GM23248 (cell line): ENCODE data around the gene C10orf90. TPM values are rescaled to one million over a fixed set of nuclear protein-coding genes. Genes with fewer than 3 reads are reported as not detected.

Experiments
- DNase-seq: peaks from one replicate; pipeline ENCODE4 v3.0.0-alpha.2; 2015
- H2AFZ ChIP-seq: fragments of 200-600 bp; sonication (generic); 2 replicates; pipeline ENCODE4 v1.6.1; 2016; ENCODE audit warnings: antibody characterized with exemption
- H3F3A ChIP-seq: fragments of 200-600 bp; sonication (generic); 2 replicates; pipeline ENCODE4 v1.6.1; 2016; ENCODE audit warnings: mild to moderate bottlenecking, antibody characterized with exemption, mixed run types; ENCODE audit not compliant: insufficient read depth
- H3K27ac ChIP-seq: fragments of 200-600 bp; sonication (generic); 2 replicates; pipeline ENCODE4 v1.5.1; 2016; ENCODE audit warnings: mild to moderate bottlenecking
- H3K27me3 ChIP-seq: fragments of 200-600 bp; sonication (generic); replicated peaks from 2 replicates; pipeline ENCODE4 v1.6.1; 2016; ENCODE audit warnings: mild to moderate bottlenecking; ENCODE audit not compliant: insufficient read depth
- H3K36me3 ChIP-seq: fragments of 200-600 bp; sonication (generic); 2 replicates; pipeline ENCODE4 v1.6.1; 2016; ENCODE audit warnings: low read depth, mild to moderate bottlenecking
- H3K4me1 ChIP-seq: fragments of 200-600 bp; sonication (generic); 2 replicates; pipeline ENCODE4 v1.6.1; 2016; ENCODE audit warnings: mild to moderate bottlenecking; ENCODE audit not compliant: insufficient read depth
- H3K4me2 ChIP-seq: fragments of 200-600 bp; sonication (generic); one replicate; pipeline ENCODE4 v1.6.1; 2016; ENCODE audit warnings: mild to moderate bottlenecking; ENCODE audit not compliant: unreplicated experiment
- H3K4me3 ChIP-seq: fragments of 200-600 bp; sonication (generic); 2 replicates; pipeline ENCODE4 v1.5.1; 2016; ENCODE audit warnings: mild to moderate bottlenecking
- H3K79me2 ChIP-seq: fragments of 200-600 bp; sonication (generic); 2 replicates; pipeline ENCODE4 v1.6.1; 2016; ENCODE audit warnings: mild to moderate bottlenecking; ENCODE audit not compliant: insufficient read depth
- H3K9ac ChIP-seq: fragments of 200-600 bp; sonication (generic); 2 replicates; pipeline ENCODE4 v1.6.1; 2016; ENCODE audit warnings: mild to moderate bottlenecking
- H3K9me2 ChIP-seq: fragments of 200-600 bp; sonication (generic); 2 replicates; pipeline ENCODE4 v1.6.1; 2016; ENCODE audit warnings: mixed run types, mild to moderate bottlenecking, moderate library complexity; ENCODE audit not compliant: insufficient read depth
- H3K9me3 ChIP-seq: fragments of 200-600 bp; sonication (generic); one replicate; pipeline ENCODE4 v1.6.1; 2017; ENCODE audit warnings: low read depth
- H4K20me1 ChIP-seq: fragments of 200-600 bp; sonication (generic); 2 replicates; pipeline ENCODE4 v1.6.0; 2016; ENCODE audit not compliant: insufficient read depth
- EZH2 ChIP-seq: fragments of 200-600 bp; sonication (generic); IDR thresholded peaks from 2 replicates; pipeline ENCODE4 v1.6.1; 2018; ENCODE audit warnings: antibody characterized with exemption, mild to moderate bottlenecking; ENCODE audit not compliant: insufficient read depth, poor library complexity, severe bottlenecking
- EZH2phosphoT487 ChIP-seq: fragments of 200-600 bp; sonication (generic); IDR thresholded peaks from 2 replicates; pipeline ENCODE4 v1.6.1; 2018; ENCODE audit warnings: antibody characterized with exemption, moderate library complexity, mild to moderate bottlenecking, low read depth; ENCODE audit not compliant: insufficient read depth
- WGBS, 2 experiments: methylation state at CpG; one replicate each; pipeline ENCODE4 v1.1.6; 2015 to 2017; ENCODE audit warnings: low lambda C conversion rate in 2 of 2, low coverage in 1 of 2; ENCODE audit errors: missing lambda C conversion rate in 2 of 2; 5-methylcytosine and 5-hydroxymethylcytosine counted together
- in situ Hi-C: fragments of 300-500 bp; cut with MboI; formaldehyde crosslinking; loops from 2 replicates; pipeline ENCODE4 v1.15.0; 2020
- polyA plus RNA-seq: library from polyadenylated mRNA; unstranded; fragments of >200 nt; fragmentation: Nextera tagmentation; extraction: Ambion mirVana; gene quantifications from 2 replicates; pipeline ENCODE4 v1.2.1, GENCODE V29; 2016
- total RNA-seq: library from RNA; depleted of rRNA; stranded (reverse); fragments of >200 nt; shearing (Covaris generic); gene quantifications from 2 replicates; pipeline ENCODE4 v1.2.3, GENCODE V29; 2014

Gene C10orf90
- total and polyA plus RNA-seq, 2 experiments from 2014 or later, result 0.22 to 0.71 TPM

DNA sequence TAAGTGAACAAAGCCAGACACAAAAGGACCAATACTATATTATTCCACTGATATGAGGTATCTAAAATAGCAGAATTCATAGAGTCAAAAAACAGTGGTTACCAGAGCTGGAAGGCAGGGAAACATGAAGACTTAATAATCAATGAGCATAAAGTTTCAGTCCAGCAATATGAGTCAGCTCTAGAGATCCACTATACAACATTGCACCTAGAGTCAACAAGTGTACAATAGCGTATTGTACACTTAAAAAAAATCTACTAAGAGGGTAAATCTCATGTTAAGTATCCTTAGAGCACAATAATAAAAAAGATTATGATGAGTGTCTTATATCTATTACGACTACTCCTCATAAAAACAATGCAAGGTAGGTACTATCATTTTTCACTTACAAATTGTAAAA is 36.1 kb downstream of the C10orf90 start:
- Histone ChIP-seq H2AFZ (no peak overlapping the region), H3K27ac (no peak overlapping the region), H3K27me3 (peaks cover 28% of the 10 kb centered on the region), H4K20me1 (no peaks in the 10 kb centered on the region), H3K4me3 (no peak overlapping the region), H3K36me3 (no peaks in the 10 kb centered on the region), H3K9me3 (no peaks in the 10 kb centered on the region), H3K4me1 (no peaks in the 10 kb centered on the region), H3K79me2 (no peaks in the 10 kb centered on the region), H3K4me2 (no peak overlapping the region), H3F3A (no peaks in the 10 kb centered on the region), H3K9ac (no peak overlapping the region), H3K9me2 (no peaks in the 10 kb centered on the region)
- in situ Hi-C loops, result no loop called here
- DNase-seq, result no peak
- TF ChIP-seq EZH2, result no peak
- TF ChIP-seq EZH2phosphoT487, result no peak
- WGBS, 2 experiments, result 78 to 82% methylated on average over 2 of the region's 2 CpGs

DNA sequence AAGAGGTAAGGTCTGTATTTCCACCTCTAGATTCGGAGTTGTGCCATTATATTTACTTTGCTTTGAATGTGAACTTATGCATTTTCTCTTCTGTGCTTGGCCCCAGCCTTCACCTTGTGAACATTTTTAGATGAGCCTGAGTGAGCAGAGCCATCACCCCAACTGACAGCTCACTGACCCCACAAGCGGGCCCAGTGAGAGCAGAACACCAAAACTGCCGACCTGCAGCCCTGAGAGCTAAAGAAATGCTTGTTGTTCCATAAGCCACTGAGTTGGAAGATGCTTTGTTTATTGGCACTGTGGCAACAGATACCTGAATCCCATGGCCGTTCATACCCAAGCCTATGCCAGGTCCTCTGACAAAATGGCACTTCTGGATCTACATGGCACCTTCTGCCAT is 37.8 kb downstream of the C10orf90 start:
- Histone ChIP-seq H4K20me1 (no peaks in the 10 kb centered on the region), H3K4me2 (no peak overlapping the region), H2AFZ (no peak overlapping the region), H3K9ac (no peak overlapping the region), H3K4me3 (no peak overlapping the region), H3K27ac (no peak overlapping the region), H3K36me3 (no peaks in the 10 kb centered on the region), H3K4me1 (no peaks in the 10 kb centered on the region), H3F3A (no peaks in the 10 kb centered on the region), H3K9me2 (no peaks in the 10 kb centered on the region), H3K27me3 (peaks cover 44% of the 10 kb centered on the region), H3K79me2 (no peaks in the 10 kb centered on the region), H3K9me3 (no peaks in the 10 kb centered on the region)
- DNase-seq, result no peak
- in situ Hi-C loops, result no loop called here
- TF ChIP-seq EZH2 (no peak), EZH2phosphoT487 (no peak)
- whole genome bisulfite sequencing, 2 experiments, result 26 to 31% methylated on average over 4 of the region's 4 CpGs

DNA sequence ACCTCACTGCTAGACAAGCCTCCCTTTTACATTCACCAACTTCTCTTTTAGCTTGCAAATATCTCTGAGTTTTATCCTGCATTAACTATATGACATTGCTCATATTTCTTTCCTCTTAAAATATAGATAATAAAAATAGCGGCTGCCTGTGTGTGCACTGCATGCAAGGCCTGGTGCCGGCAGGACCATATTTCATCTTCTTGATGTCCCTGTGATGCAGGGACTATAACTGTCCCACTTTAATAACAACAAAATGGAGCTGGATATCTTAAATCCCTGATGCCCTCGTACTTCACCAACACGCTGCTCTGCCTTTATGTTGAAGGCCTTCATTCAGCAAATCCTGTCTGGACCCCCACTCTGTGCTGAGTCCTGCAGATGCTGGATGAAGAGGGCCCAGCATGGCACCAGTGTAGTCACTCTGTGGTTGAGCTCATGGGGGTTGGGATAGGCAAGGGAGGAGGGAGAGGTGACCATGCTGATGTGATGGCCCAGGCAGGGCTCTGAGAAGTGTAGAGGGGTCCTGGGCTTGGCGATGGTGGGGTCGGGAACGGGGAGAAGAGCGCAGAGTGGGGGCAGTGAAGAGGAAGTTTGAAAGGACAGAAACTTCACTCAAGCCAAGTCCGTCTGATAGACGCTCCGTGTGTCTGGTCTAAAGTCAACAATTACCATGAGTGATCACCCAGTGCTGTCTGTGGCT is 40.4 kb downstream of the C10orf90 start:
- H4K20me1 ChIP-seq, result no peaks in the 10 kb centered on the region
- TF ChIP-seq EZH2 (no peak), EZH2phosphoT487 (no peak)
- no peaks in the 10 kb centered on the region for H3K9me2 ChIP-seq
- no peak for DNase-seq
- no peaks in the 10 kb centered on the region for H3K79me2 ChIP-seq
- H3K4me1 ChIP-seq, result no peaks in the 10 kb centered on the region
- no peaks in the 10 kb centered on the region for H3K36me3 ChIP-seq
- H2AFZ ChIP-seq, result no peak overlapping the region
- 66 to 68% methylated on average over 11 of the region's 11 CpGs for WGBS, 2 experiments
- H3K27me3 ChIP-seq, result peaks cover 44% of the 10 kb centered on the region
- no peak overlapping the region for H3K27ac ChIP-seq
- no peak overlapping the region for H3K4me3 ChIP-seq
- in situ Hi-C loops, result no loop called here
- no peaks in the 10 kb centered on the region for H3K9me3 ChIP-seq
- no peak overlapping the region for H3K4me2 ChIP-seq
- no peak overlapping the region for H3K9ac ChIP-seq
- no peaks in the 10 kb centered on the region for H3F3A ChIP-seq

DNA sequence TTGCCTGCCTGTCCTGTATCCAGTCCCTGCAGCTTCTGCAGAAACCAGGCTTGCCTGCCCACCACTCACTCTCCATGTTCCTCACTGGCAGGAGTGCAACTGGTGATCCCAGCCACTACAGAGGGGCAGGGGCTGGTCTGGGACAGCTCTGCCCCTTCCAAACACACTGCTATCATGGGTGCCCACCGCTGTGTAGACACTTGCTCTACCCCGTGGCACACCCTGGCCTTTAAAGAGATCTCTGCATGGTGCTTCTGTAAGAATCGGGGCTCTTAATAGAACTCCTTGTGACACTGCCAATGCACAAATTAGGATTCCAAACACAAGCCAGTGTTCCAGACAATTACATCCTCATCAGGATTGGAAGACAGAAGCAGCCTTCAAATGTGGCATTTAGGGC is 41.7 kb downstream of the C10orf90 start:
- 2 to 10% methylated on average over 3 of the region's 3 CpGs for WGBS, 2 experiments
- Histone ChIP-seq H3K27ac (no peak overlapping the region), H3K36me3 (no peaks in the 10 kb centered on the region), H2AFZ (no peak overlapping the region), H3F3A (no peaks in the 10 kb centered on the region), H3K27me3 (peaks cover 44% of the 10 kb centered on the region), H3K4me2 (no peak overlapping the region), H3K4me3 (no peak overlapping the region), H3K79me2 (no peaks in the 10 kb centered on the region), H3K9me2 (no peaks in the 10 kb centered on the region), H4K20me1 (no peaks in the 10 kb centered on the region), H3K9me3 (no peaks in the 10 kb centered on the region), H3K4me1 (no peaks in the 10 kb centered on the region), H3K9ac (no peak overlapping the region)
- no peak for DNase-seq
- in situ Hi-C loops, result no loop called here
- TF ChIP-seq EZH2 (no peak), EZH2phosphoT487 (no peak)

DNA sequence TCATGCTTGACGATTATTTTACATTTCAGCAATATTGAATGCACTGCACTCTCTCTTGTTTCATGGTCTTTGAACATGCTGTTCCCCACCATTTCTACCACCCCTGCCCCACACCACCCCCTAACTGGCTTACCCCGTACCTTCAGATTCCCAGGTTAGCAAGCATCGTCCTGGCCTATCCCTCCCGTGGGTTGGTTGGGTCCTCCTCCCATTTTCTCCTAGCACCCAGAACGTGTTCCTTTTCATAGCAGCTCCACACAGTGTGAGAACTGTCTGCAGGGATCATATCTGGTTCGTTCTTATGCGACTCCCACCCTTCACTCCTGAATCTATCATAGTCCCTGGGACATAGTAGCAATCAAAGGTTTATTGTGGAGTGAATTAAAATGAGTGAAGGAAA is 48.6 kb downstream of the C10orf90 start:
- Histone ChIP-seq H2AFZ (no peak overlapping the region), H3K9ac (no peak overlapping the region), H3F3A (no peaks in the 10 kb centered on the region), H3K27me3 (peaks cover 17% of the 10 kb centered on the region), H3K4me1 (no peaks in the 10 kb centered on the region), H3K36me3 (no peaks in the 10 kb centered on the region), H4K20me1 (no peaks in the 10 kb centered on the region), H3K9me2 (no peaks in the 10 kb centered on the region), H3K27ac (no peak overlapping the region), H3K9me3 (no peaks in the 10 kb centered on the region), H3K4me2 (no peak overlapping the region), H3K4me3 (no peak overlapping the region), H3K79me2 (no peaks in the 10 kb centered on the region)
- TF ChIP-seq EZH2 (no peak), EZH2phosphoT487 (no peak)
- DNase-seq, result no peak
- 43 to 49% methylated on average over 7 of the region's 7 CpGs for WGBS, 2 experiments
- in situ Hi-C loops, result no loop called here
